Keratinocyte (primary cell): ENCODE measurements around the gene ITGB3.

Source experiments
- CTCF ChIP-seq, 3 experiments: IDR thresholded peaks in 1 of 3; conservative IDR thresholded peaks in 1 of 3; optimal IDR thresholded peaks in 1 of 3; 2 replicates in 2 of 3; 3 replicates in 1 of 3; pipeline versions ENCODE3 to v1.5.1; 2011; ENCODE audit warnings: low read length in 3 of 3, mild to moderate bottlenecking in 3 of 3, moderate library complexity in 2 of 3, control low read depth in 1 of 3, inconsistent platforms in 1 of 3; ENCODE audit not compliant: insufficient read depth in 2 of 3; ENCODE audit errors: extremely low read depth in 1 of 3
- EZH2 ChIP-seq: IDR thresholded peaks from one replicate; pipeline ENCODE4 v1.6.1; 2012; ENCODE audit warnings: inconsistent platforms, mild to moderate bottlenecking, low read length, moderate library complexity

DNA sequence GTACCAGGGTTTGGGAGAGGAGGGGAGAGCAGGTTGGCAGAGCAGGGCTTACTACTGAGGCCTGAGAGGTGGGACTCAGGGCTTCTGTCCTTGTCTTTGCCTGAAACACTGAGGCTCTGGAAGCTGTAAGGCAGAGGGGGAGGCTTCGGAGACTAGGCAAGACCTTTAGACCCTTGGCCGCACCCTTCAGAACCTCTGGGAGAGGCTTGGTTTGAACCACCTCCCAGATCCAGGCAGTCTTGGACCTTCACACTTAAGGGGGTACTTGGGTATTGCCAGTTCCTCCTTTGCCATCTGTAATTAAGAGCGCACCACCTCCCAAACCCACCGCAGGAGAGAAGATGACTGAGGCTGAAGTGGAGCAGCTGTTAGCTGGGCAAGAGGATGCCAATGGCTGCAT lies 31.6 kb upstream of the ITGB3 start:
- TF ChIP-seq CTCF (optimal IDR thresholded peaks at IDR 0.05 in 1 of 3, IDR thresholded peaks at IDR 0.05 in 1 of 3, conservative IDR thresholded peaks at IDR 0.05 in 1 of 3; ENCODE audit: extremely low read depth in 1 of 3, insufficient read depth in 2 of 3, low read length in 3 of 3) = no peak
- no peak for TF ChIP-seq EZH2
